HG02852 (cell line): ENCODE data around the gene FNBP1L.

Experiments used
- ATAC-seq: cut with Tn5 transposase; IDR thresholded peaks from one replicate; pipeline ENCODE4 v1.9.1; 2021; ENCODE audit warnings: mild to moderate bottlenecking, moderate library complexity; ENCODE audit not compliant: unreplicated experiment

Gene FNBP1L

DNA sequence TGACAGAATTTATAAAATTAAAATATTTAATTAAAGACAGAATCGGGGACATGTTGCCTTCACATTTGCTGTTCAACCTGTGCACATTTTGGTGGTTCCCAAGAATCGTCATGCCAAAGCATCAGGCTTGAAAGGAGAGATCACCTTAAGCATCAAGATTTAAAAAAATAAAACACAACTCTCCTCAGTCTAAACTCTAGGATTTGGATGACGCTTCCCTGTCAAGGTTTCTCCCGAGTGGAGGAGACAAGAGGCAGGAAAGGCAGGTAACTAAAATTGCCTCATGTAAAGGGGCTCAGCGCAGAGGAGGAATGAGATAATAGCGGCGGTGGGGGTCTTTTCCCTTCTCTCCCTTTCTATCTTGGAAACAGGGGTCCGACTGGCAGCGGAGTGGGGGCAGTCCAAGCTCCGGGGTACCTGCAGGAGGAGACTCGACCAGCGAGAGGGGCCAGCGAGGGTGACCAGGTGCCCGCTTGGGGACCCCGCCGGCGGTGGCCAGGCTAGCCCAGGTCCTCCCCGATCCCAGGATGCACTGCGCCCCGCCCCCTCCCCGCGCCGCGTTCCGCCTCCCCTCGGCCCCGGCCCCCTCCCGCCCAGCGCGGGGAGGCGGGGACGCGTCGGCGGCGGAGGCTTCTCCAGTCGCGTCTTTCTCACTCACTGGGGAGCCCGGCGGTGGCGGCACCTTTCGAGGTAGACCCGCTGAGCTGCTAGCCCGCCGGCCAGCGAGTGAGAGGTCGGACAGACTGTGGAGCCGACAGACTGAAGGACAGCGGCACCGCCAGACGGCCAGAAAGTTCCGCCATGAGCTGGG lies at the start of gene FNBP1L:
TSS of gene FNBP1L (plus strand) at position 638 of the 811 bp plus-strand sequence. CDS start at position 802, 164 bp downstream.
- peak; percentile 56 for ATAC-seq

DNA sequence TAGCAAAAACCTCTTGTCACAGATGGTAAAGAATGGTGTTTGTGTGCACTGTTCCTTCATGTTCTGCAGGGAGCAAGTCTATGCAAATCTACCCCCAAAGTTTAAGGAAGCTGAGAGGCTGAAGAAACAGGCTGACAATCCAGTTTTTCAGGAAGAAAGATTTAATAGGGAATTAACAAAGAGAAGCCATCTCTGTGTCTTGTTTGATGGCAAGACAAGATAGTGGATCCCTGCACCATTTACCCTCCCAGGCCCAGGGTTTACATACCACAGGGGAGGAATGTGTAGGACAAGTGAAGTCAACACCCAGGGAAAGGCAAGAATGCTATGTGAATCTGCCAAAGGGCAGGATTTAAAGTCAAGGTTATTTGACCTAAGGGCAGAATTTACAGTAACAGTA lies 48.1 kb upstream of the FNBP1L start:
- no peak for ATAC-seq

DNA sequence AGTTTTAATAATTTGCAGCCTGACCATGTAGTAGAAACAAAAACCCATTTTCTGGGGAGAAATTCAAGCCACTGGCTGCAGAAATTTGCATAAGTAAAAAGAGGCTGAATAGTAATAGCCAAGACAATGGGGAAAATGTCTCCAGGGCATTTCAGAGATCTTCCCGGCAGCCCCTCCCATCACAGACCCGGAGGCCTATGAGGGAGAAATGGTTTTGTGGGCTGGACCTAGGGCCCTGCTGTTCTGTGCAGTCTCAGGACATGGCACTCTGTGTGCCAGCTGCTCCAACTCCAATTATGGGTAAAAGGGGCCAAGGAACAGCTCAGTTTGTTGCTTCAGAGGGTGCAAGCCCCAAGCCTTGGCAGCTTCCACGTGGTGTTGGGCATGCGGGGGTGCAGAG lies 39.7 kb upstream of the FNBP1L start:
- ATAC-seq, result no peak

DNA sequence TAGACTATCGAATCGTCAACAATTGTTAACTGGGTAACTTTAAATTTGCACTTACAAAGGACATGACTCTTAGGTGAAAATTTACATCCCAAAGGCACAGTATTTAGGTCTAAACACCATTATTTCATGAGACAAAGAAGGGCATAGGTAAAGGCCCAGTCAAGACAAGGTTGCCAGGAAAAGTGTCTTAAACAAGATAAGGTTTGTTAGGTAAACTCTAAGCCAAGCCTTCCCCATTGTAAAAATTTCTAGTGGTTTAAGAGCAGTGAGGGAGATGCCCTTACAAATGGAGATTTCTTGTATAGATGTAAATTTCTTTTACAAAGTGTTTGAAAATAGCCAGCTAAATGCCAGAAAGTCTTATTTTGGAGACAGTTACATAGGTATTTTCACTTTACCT lies 36.9 kb upstream of the FNBP1L start:
- no peak for ATAC-seq

DNA sequence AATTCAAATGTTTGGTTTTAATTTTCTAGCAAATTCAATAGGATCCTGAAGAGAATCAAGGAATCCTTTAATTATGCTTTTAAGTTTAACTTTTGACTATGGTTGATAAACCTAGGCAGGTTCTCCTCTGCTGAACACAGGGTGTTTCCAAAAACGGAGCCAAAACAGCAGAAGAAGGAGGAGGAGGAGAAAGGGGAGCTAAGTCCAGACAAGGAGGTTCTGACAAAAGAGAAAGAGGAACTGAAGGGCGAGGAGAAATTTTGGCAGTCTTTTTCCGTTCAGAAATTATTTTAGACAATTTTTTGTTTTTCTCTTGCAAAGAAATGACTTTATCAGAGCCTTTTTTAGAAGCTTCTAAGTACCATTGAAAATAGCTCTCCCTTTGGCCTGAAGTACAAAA lies 33.2 kb upstream of the FNBP1L start:
- no peak for ATAC-seq

DNA sequence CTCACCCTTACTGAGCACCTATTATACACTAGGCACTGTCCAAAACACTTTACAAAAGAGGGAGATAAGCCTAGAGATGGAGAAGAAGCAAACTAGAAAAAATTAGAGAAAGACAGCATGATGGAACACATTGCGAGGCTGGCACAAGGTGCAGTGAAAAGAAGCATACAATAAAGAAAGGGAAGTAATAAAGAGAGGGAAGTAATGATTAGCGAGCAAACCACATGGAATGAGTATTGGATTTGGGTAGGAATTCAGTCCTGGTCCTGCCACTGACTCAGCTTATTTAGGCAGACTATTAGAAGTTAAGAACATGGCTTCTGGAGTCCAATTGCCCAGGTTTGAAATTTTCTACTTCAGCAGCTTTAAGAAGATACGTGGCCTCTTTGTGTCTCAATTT lies 32.6 kb upstream of the FNBP1L start:
- no peak for ATAC-seq

DNA sequence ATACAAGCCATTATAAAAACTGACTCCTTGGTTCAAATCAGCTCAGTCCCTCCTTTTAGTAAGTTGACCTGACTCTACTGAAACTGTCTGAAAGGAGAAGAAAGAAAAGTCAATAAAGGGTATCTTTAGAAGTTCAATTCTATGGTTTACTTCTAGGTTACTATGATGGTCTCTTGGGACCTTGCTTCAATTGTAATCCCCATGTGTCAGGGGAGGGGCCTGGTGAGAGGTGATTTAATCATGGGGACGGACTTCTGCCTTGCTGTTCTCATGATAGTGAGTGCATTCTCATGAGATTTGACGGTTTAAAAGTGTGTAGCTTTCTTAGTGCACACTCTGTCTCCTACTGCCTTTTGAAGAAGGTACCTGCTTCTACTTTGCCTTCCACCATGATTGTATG lies 31.7 kb upstream of the FNBP1L start:
- ATAC-seq, result no peak

DNA sequence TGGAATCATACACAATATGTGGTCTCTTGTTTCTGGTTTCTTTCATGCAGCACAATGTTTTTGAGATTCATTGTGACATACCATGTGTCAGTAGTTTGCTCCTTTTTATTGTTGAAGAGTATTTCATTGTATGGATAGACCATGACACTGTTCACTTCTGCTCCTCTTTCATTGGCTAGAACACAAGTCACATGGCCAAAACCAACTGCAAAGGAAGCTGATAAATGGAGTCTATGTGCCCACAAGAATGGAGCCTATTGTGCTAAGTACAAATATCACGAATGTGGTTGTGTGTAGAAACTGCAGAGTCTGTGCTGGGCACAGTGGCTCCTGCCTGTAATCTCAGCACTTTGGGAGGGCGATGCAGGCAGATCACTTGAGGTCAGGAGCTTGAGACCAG lies 28.6 kb upstream of the FNBP1L start:
- no peak for ATAC-seq

DNA sequence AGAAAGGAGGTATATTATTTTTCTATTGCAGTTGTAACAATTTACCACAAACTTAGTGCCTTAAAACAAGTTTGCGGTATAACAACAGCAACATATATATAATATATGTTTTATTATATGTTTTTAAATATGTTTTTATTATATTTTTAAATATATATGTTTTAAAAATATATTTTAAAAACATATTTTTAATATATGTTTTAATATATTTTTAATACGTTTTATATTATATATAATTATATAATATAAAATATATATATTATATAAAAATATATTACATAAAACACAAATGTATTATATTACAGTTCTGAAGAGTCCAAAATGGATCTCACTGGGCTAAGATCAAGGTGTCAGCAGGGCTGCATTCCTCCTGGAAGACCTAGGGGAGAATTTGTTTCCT lies 27.5 kb upstream of the FNBP1L start:
- no peak for ATAC-seq

DNA sequence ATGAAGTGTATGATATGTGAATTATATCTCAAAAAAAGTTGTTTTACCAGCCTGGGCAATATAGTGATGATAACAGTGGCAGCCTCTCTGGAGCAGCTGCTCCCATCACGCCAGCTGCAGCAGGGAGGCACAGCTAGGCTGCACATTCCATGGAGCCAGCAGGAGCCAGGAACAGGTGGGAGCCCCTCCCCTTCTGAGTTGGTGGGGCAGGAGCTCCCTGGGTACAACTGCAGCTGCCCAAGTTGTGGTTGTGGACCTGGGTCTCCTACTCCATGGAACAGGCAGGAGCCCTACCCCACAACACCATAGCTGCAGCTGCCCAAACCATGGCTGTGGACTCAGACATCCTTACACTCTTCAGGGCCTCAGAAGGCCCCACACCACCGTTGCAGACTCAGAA lies 21.7 kb upstream of the FNBP1L start:
- no peak for ATAC-seq

DNA sequence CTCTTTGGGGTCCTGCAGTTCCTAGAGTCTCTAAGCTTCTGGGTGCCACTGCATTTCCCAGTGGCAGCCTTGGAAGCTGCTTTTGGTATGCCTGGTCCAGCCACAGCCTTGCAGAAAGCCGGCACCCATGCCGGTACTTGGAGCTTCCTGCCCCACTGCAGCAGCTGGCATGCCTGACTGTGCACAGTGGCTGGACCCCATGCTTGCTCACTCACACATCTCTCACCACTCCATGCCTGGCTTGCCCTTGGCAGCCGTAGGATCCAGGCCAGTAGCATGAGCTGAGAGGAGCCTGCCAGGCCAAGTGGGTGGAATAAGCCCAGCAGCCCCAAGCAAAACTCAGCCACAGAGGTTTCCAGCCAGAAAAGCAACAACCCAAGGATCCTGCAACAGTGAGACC lies 20.3 kb upstream of the FNBP1L start:
- ATAC-seq, result no peak

DNA sequence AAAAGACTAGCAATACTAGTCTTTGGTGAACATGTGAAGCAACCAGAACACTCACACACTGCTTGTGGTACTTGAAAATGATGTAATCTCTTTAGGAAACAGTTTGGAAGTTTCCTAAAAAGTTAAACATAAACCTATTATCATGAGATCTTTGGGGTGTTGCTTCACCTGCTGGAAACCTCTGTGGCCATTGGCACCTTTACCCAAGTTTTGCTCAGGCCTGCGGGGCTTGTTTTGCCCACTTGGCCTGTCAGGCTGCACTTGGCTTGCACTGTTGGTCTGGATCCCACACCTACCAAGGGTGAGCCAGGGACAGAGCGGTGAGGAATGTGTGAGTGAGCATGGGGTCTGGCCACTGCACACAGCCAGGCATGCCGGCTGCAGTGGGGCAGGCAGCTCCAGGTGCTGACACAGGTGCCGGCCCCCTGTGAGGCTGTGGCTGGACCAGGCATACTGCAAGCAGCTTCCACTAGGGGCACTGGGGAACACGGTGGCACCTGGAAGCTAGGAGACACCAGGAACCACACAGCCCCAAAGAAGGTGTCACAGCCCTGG lies 14.4 kb upstream of the FNBP1L start:
- ATAC-seq, result no peak

DNA sequence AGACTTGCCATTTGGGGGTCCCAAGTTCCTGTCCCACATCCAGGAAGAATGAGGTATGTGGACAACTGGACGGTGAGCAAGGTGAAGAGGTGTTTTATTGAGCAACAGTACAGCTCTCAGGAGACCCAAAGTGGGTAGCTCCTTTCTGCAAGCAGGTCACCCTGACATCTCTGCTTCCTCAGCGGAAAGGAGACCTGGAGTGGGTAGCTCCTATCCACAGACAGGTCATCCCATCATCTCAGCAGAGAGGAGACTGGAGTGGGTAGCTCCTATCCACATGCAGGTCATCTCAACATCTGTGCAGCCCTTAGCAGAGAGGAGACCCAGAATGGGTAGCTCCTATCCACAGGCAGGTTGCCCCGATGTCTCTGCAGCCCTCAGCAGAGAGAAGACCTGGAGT lies 13.8 kb upstream of the FNBP1L start:
- ATAC-seq, result no peak

DNA sequence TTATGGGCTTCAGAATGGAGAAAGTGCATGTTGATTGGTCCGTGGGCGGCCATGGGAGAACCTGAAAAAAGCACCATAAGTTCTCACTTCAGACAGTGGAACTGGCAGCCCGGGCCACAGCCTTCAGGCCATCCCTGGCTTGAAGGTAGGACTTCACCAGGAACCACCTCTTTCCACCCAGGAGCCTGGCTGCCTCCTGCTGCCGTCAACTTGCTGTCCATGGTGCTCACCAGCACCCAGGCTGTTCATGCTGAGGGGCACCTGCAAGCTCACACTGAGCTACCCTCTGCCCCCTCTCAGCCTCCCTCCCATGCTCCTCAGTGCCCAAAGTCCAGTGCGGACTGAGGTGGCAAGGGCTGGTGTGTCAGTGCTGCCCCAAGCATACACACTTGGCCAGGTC lies 12.9 kb upstream of the FNBP1L start:
- no peak for ATAC-seq

DNA sequence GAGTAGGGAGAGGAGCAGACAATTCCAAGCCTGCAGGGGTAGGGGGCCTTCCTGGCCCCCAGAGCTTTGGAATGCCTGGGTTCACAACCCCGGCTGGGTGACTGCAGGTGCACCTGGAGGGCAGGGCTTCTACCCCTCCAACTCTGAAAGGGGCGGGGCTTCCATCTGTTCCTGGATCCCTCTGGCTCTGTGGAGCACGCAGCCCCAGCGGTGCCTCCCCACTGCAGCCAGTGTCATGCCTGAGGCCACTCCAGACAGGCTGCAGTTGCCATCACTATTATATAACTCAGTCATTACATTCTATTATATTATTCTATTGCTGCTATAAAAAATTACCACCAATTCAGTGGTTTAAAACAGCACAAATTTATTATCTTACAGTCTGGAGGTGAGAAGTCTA lies 12.5 kb upstream of the FNBP1L start:
- no peak for ATAC-seq

DNA sequence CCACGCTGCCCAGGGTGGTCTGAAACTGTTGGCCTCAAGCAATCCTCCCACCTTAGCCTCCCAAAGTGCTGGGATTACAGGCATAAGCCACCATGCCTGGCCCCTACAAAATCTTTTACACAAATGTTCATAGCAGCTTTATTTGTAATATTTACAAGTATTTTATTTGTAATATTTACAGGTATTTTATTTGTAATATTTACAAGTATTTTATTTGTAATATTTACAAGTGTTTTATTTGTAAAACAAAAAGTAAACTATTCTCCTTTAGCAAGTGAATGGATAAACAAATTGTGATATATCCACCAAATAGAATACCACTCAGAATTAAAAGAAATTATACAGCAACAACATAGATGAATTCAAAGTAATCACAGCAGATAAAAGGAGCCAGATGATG lies 11.4 kb upstream of the FNBP1L start:
- no peak for ATAC-seq

DNA sequence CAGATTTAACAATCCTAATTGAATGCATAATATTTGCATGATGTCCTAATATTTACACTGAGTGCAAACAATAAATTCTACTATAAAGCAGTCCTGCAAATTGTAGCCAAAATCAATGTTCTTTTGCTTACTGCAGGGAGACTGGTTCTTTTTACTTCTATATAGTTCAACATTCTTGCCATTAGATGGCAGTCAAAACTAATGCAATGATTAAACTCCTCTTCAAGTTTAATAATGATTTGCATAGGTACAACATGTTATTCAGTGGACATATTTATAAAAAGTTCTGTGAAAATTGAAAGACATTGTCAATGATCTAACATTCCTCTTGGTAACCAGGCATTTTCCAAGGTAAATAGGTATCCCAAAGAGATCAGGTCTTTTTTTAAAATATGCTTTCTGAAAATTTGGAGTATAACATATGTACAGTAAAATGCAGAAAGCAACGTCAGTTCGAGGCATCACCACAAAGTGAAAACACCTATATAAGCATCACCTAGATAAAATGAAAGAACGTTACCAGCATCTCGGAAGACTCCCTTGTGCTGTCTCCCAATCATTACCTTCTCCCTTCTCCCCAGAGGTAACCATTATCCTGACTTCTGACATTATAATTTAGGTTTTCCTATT lies 9.8 kb upstream of the FNBP1L start:
- no peak for ATAC-seq

DNA sequence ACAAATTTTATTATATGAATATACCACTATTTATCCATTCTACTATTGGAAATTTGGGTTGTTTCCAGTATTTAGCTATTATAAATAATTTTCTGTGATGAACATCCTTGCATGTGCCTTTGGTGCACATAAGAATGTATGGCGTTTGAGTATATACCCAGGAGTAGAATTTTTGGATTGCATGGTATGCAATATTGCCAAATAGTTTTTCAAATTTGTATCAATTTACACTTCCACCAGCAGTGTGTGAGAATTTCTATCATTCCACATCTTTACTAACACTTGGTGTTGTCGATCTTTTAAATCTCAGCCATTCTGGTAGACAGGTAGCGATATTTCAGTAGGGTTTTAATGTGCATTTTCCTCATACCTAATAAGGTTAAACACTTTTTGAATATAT lies 9.2 kb upstream of the FNBP1L start:
- ATAC-seq, result no peak

DNA sequence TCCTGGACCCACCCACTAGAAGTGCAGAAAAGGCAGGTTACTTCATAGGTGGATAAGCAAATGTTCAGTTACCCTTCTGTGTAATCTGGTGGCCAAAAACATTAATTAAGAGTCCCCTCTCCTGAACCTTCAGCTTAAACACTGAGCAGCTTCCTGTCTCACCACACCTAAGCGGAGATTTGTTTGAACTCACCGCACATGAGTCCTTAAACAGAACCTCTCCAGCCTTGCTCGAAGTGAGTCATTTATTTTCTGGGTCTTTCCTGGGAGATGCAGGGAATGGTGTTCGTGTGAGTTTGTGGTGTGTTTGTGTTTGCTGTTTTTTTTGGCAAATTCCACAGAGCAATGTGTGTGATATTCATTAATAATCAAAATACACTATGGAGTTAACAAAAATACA lies 7.6 kb upstream of the FNBP1L start:
- no peak for ATAC-seq

DNA sequence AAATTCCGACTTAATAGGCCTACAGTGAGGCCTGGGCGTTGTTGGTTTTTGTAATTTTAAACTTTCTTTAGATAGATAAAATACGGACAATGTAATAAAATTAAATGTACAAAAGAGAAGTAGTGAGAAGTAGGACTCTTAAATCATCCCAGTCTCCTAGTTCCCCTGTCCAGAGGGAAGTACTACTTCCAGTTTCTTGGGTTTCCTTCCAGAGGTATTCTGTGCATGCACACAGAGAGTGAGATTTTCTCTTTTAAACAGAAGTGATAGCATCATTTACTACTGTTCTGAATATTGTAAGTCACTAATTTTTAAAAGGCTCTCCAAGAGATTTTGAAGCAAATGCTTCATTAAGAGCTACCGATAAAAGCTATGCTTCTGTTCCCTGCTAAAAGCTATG lies 7.2 kb upstream of the FNBP1L start:
- no peak for ATAC-seq

DNA sequence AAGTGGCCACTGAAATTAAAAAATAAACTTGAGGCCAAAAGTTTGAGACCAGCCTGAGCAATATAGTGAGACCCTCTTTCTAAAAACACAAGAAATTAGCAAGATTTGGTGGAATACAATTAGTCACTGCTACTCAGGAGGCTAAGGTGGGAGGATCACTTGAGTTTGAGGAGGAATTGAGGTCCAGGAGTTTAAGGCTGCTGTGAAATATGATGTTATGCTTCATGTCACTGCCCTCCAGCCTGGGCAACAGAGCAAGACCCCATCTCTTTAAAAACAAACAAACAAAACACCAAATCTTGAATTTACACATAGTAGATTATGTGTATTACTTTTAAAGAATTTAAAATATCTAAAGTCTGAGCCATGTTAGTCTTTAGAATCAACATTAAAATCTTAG lies 6.3 kb upstream of the FNBP1L start:
- no peak for ATAC-seq

DNA sequence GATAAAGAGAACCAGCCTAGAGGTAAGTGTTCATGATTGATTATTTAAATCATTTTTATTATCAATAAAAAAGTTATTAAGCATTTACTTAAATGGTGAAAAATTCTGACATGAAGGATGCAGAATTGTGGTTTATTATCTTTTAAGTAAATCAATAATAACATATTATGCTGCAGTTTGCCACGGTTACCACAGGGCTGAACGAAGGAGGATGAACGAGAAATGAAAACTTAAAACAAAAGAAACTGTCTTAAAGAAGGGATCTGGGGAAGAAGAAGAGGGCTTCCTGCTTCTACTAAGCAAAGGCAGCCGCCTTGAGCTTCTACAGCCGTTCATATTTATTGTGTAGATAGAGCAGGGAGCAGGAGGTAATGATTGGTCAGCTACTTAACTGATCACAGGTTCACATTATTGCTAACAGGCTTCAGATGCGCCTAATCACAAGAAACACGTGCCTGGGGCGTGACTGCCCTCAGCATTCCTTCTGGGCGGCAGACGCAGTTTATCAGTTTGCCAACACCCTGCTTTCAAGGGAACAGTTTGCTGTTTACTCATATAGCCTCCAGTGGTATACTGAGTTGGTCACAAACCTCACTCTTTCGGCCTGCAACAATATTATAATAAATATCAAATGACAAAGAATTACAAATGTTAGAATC lies 5.8 kb upstream of the FNBP1L start:
- ATAC-seq, result no peak
